Osteoblast (primary cell): Measurements from ENCODE around the gene CRTC1. TPM values are rescaled to one million over a fixed set of nuclear protein-coding genes. Genes with fewer than 3 reads are reported as not detected.

Experiments used
- DNase-seq: peaks from one replicate; pipeline ENCODE4 v3.0.0; 2011; ENCODE audit warnings: low spot score, mixed read lengths; ENCODE audit not compliant: insufficient read length; ENCODE audit errors: missing footprints
- H2AFZ ChIP-seq: 2 replicates; pipeline ENCODE4 v1.6.0; 2011; ENCODE audit warnings: mild to moderate bottlenecking, low read length
- H3K27ac ChIP-seq: 2 replicates; pipeline ENCODE4 v1.5.1; 2011; ENCODE audit warnings: mild to moderate bottlenecking, low read depth, low read length, moderate library complexity
- H3K27me3 ChIP-seq: 2 replicates; pipeline ENCODE4 v1.6.0; 2012; ENCODE audit warnings: mild to moderate bottlenecking, control low read depth, inconsistent platforms, low read length, moderate library complexity; ENCODE audit not compliant: insufficient read depth
- H3K36me3 ChIP-seq: 2 replicates; pipeline ENCODE4 v1.5.1; 2011; ENCODE audit warnings: mild to moderate bottlenecking, low read length, control low read depth, moderate library complexity; ENCODE audit not compliant: insufficient read depth
- H3K4me1 ChIP-seq: 2 replicates; pipeline ENCODE4 v1.5.1; 2011; ENCODE audit warnings: mild to moderate bottlenecking, low read length, control low read depth, moderate library complexity; ENCODE audit not compliant: insufficient read depth
- H3K4me2 ChIP-seq: 2 replicates; pipeline ENCODE4 v1.6.0; 2011; ENCODE audit warnings: mild to moderate bottlenecking, low read length; ENCODE audit not compliant: insufficient read depth
- H3K4me3 ChIP-seq: fragments of 200-600 bp; sonication (generic); 3 replicates; pipeline ENCODE4 v1.5.1; 2012; ENCODE audit warnings: mild to moderate bottlenecking, low read length, inconsistent platforms; ENCODE audit not compliant: insufficient read depth
- H3K79me2 ChIP-seq: 2 replicates; pipeline ENCODE4 v1.6.0; 2012; ENCODE audit warnings: mild to moderate bottlenecking, low read length, control low read depth, inconsistent platforms; ENCODE audit not compliant: insufficient read depth
- H3K9me3 ChIP-seq: 2 replicates; pipeline ENCODE4 v1.5.1; 2011; ENCODE audit warnings: low read depth, low read length, control low read depth
- H4K20me1 ChIP-seq: 2 replicates; pipeline ENCODE4 v1.6.0; 2012; ENCODE audit warnings: mild to moderate bottlenecking, low read length, control low read depth; ENCODE audit not compliant: insufficient read depth
- CTCF ChIP-seq: IDR thresholded peaks from 2 replicates; pipeline ENCODE4 v1.5.1; 2011; ENCODE audit warnings: mild to moderate bottlenecking, low read depth, low read length, moderate library complexity; ENCODE audit errors: extremely low read depth
- total RNA-seq: library from RNA; depleted of rRNA; stranded (reverse); fragments of >200 nt; gene quantifications from 2 replicates; pipeline ENCODE4 v1.2.3, GENCODE V29; 2012

Gene CRTC1
- total RNA-seq, 1 donor: 4.0 TPM

GRCh38 chr19:18639706-18640243, 43.7 kb upstream of the CRTC1 start:
- no peaks in the 10 kb centered on the region for H3K27me3 ChIP-seq
- H2AFZ ChIP-seq: no peak overlapping the region
- H4K20me1 ChIP-seq: peaks cover 2% of the 10 kb centered on the region
- H3K4me3 ChIP-seq: no peak overlapping the region
- H3K27ac ChIP-seq: no peak overlapping the region
- no peak overlapping the region for H3K4me2 ChIP-seq
- no peak for TF ChIP-seq CTCF
- peaks cover 55% of the 10 kb centered on the region for H3K79me2 ChIP-seq
- H3K9me3 ChIP-seq: peaks cover 2% of the 10 kb centered on the region
- H3K36me3 ChIP-seq: peaks cover 7% of the 10 kb centered on the region
- peaks cover 13% of the 10 kb centered on the region for H3K4me1 ChIP-seq
- DNase-seq: no peak

DNA sequence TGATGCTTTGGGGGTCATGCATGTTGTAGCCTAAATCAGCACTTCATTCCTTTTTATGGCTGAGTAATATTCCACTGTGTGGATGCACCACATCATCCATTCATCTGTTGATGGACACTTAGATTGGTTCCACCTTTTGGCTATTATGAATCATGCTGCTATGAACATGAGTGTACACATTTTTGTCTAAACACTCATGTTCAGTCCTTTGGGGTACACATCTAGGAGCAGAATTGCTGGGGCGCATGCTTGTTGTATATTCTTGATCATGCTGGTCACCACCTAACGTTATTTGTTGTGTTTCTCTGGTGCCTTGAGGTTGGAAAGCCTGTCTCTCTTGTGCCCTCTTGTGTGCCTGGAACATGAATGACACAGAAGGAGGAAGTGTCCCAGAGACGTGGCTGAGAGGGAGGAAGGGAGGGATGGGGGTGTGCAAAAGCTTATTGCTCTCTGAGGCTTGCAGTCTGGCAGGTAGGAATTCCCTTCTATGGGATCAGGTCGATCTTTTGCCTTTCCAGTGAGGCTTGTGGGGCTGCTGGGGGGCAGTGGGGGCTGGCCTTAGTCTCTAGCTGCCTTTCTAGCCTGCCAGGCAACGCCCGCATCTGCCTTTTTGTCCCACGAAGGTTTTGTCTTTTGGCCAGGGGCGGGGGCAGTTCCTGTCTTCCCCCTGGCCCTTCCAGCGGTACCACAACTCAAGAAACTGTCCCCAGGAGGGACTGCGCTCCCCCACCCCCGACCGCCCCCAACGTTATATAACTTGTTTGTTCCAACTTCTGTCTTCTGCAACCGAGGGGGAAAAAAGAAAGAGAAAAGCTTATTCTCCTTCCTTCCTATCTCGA, 39.1 kb upstream of the CRTC1 start:
- H3K79me2 ChIP-seq: peaks cover 70% of the 10 kb centered on the region

GRCh38 chr19:18645035-18645511, 38.4 kb upstream of the CRTC1 start:
- peaks cover 7% of the 10 kb centered on the region for H3K36me3 ChIP-seq
- peaks cover 63% of the 10 kb centered on the region for H3K79me2 ChIP-seq
- no peaks in the 10 kb centered on the region for H4K20me1 ChIP-seq
- no peaks in the 10 kb centered on the region for H3K27me3 ChIP-seq
- peak overlapping the region; percentile 74 for H2AFZ ChIP-seq
- peak overlapping the region; percentile 63 for H3K4me2 ChIP-seq
- peak overlapping the region; percentile 37 for H3K27ac ChIP-seq
- peaks cover 2% of the 10 kb centered on the region for H3K9me3 ChIP-seq
- peak; percentile 88 for DNase-seq
- no peak for TF ChIP-seq CTCF
- peak overlapping the region; percentile 42 for H3K4me3 ChIP-seq
- peaks cover 26% of the 10 kb centered on the region for H3K4me1 ChIP-seq

More for the DNA sequence above, 39.1 kb upstream of the CRTC1 start:
- H2AFZ ChIP-seq: peak overlapping the region; percentile 74
- peak overlapping the region; percentile 42 for H3K4me3 ChIP-seq
- peaks cover 20% of the 10 kb centered on the region for H3K4me1 ChIP-seq
- H3K27me3 ChIP-seq: no peaks in the 10 kb centered on the region
- peaks cover 2% of the 10 kb centered on the region for H3K9me3 ChIP-seq
- H3K36me3 ChIP-seq: peaks cover 7% of the 10 kb centered on the region
- no peaks in the 10 kb centered on the region for H4K20me1 ChIP-seq
- peak overlapping the region; percentile 63 for H3K4me2 ChIP-seq
- peak overlapping the region; percentile 37 for H3K27ac ChIP-seq
- TF ChIP-seq CTCF: no peak
- peak; percentile 75 for DNase-seq
